HG03196 (cell line): Measurements from ENCODE around the gene SLC47A2.

Source experiments
- ATAC-seq: cut with Tn5 transposase; IDR thresholded peaks from one replicate; pipeline ENCODE4 v1.9.1; 2021; ENCODE audit not compliant: unreplicated experiment

SLC47A2 gene

DNA sequence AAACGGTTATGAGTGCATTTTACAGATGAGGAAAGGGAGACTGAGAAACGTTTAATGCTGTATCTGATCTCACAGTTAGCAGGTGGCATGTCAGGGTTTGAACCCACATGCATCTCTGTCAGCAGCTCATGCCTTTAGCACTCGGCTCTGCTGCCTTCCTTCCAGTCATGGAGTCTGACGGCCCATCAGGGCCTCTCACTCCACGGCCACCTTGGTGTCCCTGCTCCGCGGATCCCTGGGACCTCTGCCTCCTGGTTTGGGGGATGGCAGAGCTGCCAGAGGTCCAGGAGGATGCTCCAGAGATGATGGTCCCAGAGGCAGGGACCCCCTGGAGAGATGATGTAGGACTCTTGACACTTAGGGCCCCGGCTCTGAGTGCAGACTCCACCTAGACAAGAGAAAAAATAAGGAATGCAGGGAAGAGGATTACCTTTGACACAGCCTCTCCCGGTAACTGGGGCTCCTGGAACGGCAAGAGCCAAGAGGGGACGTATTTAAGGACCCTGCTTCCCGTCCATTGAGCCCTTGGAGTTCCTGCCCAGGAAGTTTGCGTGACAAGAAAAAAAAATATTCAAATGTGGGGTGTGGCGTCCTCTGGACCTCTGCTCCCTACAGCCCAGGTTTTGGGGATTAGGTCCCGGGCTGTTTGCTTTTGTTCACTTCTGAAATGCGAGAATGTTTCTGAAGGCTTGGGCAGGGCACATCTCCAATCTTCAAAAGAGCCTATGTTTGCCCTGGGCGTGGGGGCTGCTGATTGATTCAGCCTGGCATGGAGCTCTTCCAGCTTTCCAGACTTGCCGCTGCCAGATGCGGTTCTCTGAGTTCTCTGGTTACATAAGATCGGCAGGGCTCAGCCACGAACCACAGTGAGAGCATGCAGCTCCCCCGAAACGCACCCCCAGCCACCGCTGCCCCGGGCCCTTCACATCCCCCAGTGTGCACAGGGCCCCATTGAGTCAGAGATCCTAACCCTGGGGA, 31.7 kb upstream of the SLC47A2 start, which contains the start of gene ALDH3A1:
ALDH3A1 (minus strand) TSS at position 470 of the 978 bp plus-strand sequence. CDS start 3,169 bp downstream, outside the sequence.
- ATAC-seq: no peak

DNA sequence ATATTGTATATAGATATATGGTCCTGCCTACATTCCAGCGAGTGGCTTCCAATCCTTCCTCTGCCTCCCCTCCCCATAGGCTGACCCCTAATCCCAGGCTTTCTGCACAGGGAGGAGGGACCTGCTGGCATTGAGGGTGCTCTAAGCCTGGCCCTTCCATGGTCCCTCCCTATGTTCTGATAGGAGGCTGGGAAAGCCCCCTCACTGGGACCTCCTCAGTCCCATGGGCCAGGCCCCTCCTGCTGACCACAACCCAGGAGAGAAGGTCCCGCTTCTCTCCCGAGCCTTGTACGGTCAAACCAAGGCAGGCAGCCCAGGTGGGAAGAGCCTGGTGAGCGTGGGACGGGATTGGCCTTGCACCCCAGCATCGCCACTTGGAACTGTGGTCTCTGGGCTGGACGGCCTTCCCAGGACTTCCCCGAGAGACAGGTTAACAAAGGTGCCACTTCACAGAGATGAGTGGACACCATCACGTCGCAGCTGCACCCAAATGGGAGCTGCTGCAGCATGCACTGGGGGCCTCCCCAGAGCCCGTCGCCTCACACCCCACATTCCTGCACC, 30.9 kb upstream of the SLC47A2 start:
- ATAC-seq: no peak

DNA sequence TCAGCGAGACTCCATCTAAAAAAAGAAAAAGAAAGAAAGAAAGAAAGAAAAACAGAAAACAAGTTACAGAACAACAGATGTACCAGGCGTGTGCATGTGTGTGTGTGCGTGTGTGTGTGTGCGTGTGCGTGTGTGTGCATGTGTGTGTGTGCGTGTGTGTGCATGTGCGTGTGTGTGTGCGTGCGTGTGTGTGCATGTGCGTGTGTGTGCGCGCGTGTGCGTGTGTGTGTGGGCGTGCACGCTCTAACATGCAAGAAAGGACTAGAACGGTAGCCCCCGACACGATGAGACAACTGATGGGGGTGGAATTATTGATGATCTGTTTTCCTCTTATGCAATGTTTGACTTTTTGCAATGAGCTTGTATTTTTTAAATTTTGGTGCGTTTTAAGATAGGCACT, 30.1 kb upstream of the SLC47A2 start:
- no peak for ATAC-seq

DNA sequence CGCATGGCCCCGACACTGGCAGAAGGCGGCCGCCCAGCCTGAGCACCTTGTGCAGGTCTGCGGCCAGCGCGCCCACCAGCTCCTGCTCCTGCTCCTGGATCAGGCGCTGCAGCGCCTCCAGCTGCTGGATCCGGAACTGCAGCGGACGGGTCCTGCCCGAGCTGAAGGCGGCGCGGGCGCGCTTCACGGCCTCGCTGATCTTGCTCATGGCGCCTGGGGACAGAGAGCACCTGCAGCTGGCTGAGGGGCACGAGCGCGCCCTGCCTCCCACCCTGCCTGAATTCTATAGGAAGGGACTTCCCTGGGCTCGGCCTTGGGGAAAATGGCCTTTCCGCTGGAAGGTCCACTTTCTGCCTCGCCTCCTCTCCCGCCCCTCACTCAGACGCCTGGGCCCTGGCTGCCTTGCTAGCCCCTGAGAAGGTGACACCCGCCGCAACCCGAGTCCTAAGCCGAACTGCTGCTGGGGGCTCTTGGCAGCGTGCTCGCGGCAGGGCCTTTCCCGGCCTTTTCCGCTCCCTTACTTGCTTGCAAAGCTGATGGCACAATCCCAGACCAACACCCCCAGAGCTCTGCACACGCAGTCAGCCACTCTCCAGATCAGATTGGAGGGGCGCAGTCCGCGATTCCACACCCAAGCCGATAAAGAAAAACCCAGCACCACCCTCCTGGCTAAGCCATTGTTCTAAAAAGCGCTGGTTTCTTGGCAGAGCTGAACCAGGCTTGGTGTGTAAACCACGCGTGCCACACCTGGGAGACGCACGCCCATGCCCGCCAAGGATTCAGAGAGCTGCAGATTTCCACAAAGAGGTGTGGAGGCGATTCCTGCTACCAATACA, 28.8 kb upstream of the SLC47A2 start:
- no peak for ATAC-seq

DNA sequence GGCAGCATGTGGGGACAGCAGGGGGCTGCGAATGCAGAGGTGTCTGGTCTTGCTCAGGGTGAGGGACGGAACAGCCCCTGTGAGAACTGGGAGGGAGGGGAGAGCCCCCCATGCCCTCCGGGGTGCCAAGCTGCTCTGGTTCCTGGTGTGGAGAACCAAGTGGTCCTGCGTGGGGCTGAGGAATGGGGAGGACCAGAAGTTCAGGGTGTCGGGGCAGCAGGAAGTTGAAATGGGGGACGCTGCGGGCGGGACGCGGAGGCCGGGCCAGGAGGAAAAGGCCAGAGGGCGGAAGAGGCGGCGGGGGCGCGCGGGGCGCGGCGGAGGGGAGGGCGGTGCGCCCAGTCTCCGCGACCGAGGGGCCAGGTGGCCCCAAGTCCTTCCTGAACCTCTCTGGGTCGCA, 28.1 kb upstream of the SLC47A2 start:
- no peak for ATAC-seq

DNA sequence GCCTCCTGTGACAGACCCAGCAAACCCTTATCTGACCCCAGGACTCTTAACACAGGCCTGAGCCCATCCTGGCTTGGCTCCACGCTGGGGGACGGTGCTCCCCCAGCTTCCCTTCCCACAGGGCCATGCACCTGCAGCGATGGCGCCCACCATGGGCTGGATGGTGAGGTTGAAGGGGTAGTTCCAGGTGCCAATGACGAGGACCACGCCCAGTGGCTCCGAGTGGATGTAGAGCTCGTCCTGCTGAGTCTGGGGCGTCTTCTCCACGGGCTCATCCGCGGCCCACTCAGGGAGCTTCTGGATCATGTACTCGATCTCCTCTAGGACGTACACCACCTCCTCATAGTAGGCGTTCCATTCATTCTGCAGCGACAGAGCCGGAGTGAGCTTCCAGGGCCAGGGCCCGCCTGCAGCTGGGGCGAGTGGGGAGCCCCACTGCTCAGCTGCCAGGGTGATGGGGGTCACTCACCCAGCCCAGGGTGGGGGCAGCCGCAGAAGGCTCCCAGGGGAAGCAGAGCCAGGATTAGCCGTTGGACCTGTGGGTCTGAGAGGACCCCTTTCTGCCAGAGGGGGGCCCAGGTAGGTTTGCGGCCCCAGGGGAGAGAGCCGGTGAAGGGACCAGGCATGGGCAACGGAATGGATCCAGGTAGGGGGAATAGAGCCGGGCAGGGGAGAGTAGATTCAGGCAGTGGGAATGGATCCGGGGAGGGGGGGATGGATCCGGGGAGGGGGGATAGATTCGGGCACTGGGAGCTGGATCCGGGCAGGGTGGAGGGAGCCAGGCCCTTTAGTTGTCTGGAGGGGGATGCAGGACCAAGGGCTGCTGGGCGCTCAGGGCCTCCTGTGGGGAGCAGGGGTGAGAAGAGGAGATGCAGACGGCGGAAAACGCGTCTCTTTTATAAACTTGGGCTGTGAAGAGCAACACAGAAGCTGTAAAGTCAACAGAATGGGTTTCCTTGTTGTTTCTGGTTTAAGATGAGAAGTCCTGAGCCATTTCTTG, 27.0 kb upstream of the SLC47A2 start:
- ATAC-seq: no peak

DNA sequence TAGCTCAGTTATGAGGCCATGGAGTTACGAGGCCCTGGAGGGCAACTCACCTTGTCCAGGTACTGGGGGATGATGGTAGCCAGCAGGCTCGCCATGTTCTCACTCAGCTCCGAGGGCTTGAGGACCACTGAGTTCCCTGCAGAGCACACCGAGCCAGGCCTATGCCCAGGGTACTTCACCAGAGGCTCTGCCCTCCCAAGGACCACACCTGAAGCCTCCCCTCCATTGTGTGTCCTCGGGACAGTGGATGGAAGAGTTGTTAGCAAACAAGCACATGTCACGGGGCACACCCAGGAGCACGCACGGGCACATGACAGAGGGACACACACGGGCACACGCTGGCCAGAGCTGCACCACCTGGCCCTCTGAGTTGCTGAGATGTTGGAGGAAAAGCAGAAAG, 26.1 kb upstream of the SLC47A2 start:
- no peak for ATAC-seq

DNA sequence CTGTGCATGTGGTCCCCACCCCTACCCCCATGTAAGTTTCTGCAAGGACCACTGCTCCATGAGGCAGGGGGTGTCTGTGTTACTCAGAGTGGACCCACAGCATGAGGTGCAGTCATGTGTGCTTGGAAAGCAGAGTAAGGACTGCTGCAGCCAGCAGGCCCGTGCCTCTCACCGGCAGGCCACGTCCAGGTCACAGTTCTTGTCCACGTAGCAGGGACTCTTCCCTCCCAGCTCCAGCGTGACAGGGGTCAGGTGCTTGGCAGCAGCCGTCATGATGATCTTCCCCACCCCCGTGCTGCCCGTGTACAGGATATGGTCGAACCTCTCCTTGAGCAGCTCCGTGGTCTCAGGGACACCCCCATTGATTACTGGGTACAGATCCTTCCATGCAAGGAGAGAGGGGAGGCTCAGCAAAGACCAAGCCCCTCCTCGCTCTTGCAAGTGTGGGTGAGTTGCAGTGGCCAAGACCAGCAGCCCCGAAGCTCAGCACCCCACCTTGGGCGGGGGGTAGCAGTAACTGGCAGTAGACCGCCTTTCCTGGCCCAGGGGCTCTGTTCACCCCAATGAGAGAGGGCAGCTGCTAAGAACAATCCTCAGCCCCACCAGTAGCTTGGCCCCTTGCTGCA, 25.6 kb upstream of the SLC47A2 start:
- ATAC-seq: no peak

DNA sequence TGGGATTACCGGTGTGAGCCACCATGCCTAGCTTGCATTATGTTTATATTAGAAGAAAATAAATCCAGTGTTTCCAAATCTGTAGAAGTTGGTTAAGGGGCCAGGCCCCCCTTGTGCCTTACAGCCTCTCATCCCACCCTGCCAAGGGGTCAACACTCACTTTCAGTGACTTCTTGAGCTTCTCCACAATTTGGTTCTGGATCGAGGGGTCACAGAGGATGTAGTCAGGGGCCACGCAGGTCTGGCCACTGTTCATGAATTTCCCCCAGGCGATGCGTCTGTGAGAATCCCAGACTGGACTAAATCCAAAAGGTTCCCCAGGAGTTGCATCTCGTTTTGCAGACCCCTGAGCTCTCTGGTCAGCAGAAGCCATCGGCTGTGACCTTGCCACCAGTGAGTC, 24.5 kb upstream of the SLC47A2 start:
- no peak for ATAC-seq

DNA sequence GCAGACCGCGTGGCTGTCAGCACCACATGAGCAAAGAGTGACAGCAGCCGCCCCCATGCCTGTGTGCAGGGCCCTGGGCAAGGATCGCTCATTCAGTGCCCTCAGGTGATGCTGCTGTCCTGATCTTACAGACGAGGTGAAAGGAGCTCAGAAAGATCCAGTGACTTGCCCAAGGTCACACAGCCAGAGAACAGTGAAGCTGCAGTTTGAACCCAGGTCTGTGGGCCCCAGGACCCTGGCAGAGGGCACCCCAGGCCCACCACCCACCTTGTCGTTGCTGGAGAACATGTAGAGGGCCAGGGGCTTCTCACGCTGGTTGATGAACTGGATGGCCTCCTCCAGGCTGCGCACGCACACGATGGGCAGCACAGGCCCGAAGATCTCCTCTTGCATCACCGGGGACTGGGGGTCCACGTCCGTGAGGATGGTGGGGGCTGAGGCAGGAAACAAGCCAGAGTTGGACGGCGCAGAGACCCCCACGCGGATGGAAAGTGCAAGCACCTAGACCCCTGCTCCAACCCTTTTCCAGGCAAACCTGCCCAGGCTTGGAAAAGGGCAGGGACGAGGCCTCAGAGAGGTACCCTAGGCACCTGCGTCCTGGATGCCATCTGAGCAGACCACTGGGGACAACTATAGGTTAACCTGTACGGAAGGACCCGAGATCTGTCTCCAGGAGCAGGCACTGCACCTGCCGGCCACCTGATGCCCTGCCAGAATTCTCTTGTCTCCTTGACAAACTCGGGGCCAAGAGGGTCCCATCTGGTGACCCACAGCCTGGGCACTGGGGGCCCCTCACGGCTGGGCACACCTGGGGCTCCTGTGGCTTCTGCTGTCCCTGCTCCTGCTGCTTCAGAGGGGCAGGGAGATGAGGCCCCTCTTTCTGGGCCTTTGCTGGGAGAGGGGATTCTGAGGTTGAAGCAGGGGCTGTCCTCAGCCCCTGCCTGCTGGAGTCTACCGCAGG, 23.1 kb upstream of the SLC47A2 start:
- no peak for ATAC-seq

DNA sequence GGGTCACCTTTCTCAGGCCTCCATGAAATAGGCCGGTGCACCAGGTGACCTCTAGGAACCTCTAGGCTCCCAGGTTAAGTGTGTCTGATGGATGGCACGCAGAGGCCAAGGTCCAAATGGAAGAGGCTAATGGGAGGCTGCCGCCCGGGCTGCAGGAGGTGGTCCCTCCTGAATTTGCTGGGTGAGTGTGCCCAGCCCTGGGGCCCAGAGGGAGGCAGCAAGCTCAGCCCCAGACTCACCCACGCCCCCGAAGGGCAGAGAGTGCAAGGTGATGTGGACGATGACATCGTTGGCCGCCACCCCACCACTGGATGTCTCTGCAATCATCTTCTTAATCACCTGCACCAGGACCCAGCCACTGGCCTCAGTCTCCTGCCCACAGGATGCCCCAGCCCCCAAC, 22.4 kb upstream of the SLC47A2 start:
- no peak for ATAC-seq

DNA sequence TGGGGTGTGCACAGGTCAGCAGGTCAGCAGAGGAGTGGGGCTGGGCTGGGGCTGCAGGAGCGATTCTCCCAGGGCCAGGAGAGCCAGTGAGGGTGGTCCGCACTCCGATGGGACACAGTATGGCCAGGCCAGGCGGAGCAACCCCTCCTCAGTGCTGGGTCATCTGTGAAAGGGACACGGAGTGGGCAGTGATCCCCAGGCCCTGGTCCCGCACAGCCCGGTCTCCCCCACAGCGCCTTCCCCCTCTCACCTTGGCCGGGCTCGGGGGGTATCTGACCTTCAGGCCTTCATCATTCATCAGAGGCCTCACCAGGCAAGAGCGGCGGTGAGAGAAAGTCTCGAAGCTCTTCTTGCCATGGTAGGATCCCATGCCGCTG, 21.7 kb upstream of the SLC47A2 start:
- ATAC-seq: no peak

DNA sequence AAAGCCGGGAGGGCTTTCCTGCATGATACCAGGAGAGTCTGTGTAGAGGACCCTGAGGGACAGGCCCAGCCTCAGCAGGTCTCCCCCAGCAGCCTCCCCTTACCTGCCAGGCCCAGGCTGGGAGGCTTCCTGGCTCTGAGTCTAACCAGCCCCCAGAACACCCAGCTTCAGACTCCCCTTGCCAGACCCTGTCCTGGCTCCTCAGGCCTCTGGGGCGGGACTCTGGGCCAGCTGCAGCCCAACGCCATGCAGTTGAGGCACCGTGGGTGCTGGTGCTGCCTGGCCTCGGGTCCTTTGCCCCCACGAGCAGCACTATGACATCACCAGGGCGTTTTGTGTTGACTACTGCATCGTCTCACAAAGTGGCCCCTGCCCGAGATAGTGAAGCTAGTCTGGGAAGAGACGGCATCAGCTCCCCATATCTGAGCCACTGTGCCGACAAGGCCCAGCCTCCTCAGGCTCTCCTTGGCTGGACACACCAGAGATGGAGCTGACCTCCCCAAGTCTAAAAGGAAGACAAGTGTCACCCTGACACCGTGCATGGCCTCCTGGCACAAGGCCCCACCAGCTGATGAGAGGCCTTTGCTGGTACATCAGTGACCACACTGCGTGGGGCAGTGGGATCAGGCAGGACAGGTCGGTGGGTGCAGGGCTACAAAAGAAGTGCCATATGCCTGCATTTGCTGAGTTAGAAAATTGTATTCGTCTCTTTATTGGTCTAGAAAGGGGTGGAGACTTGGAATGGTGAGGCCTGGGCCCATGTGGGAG, 21.1 kb upstream of the SLC47A2 start:
- no peak for ATAC-seq

DNA sequence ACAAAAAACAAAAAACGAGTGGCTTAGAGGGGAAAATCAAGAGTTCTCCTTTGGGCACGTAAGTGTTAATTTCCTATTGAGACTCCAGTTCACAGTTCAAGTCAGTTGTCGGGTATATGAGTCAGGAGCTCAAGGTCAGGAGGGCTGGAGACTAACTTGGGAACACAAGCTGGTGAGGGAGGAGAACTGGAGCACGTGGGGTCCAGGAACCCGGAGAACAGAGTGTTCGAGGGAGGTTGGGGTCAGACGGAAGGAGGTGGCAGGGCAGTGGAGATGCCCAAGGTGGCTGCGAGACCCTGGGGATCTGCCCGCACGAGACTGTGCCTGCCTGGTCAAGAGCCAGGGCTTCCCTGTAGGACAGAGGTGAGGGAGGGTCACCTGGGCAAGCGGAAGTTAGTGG, 19.7 kb upstream of the SLC47A2 start:
- ATAC-seq: no peak

DNA sequence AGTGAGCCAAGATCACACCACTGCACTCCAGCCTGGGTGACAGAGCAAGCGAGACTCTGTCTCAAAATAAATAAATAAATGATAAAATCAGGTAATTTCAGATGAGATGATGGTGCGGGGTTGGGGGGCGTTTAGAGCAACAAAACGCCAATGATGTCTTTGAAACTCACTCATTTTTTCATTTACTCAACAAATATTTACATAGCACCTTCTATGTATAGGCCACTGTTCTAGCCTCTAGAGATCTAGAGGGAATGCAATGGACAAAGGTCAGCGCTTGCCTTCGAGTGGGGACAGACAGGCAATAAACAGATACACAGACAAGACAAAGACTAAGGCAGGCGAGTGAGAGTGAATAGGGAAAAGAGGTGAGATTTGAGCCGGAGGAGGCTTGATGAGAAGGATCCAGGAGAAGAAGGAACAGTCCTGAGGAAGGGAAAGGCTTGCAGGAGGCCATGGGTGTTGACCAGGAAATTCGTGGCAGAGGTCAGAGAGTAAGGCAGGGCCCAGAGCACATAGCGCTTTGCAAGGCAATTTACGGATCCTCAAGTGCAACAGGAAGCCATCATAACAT, 17.7 kb upstream of the SLC47A2 start:
- ATAC-seq: no peak

DNA sequence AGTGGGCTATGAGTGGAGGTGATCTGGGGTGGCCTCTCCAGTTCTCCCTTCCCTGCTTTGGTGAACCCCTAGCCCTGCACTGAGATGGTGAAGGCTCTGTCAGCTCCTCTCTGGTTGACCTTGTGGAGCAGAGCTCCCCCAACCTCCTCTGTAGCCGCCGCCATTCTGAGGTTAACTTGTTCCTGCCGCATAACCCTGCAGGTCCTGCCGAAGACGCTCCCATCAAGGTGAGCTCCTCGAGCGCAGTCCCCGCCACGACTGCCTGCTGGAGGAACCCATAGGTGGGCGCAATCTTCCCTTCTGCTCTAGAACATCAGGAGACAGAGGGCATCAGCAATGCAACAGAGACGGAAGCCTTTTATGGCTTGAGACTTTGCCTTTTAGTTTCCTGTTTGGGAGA, 15.2 kb upstream of the SLC47A2 start:
- no peak for ATAC-seq

DNA sequence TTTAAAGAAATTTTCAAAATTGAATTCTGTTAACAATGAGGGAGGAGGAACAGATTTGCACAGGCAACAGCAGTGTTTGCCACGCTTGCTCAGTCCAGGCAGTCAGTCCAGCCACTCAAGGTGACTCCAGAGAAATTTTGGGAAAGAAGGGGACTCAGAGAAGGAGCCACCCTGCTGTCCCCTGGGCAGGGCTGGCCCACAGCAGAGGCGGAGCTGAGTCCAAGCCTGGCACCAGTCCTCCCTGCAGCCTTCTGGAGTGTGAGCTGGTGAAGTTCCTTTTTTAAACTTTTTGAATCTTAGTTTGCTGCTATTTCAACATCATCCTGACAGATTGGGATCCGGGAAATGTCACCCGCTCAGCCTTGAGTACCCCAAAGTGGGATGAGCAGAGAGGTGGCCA, 14.5 kb upstream of the SLC47A2 start:
- ATAC-seq: no peak

DNA sequence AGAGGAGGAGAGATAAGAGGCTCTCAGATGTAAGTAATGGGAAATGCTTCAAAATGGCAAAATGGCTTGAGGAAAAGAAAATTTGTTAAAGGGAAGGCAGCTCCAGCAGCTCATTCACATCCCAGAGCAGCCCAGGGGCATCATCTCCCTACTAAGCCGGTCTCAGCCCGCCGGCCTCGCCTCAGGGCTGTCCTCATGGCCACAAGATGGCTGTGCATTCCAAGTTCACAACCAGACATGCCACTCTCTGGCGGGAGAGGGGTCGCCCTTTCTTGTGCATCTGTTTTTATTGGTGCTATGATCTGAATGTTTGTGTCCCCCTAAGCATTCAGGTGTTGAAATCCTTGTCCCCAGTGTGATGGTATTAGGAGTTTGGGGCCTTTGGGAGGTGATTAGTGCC, 13.5 kb upstream of the SLC47A2 start:
- ATAC-seq: no peak
